Measurements from ENCODE around the gene TP53BP1. TPM values are rescaled to one million over a fixed set of nuclear protein-coding genes. Genes with fewer than 3 reads are reported as not detected.

Gene TP53BP1
- total and polyA plus RNA-seq, 4 donors: 78.8 to 109 (median 88.8) TPM

DNA sequence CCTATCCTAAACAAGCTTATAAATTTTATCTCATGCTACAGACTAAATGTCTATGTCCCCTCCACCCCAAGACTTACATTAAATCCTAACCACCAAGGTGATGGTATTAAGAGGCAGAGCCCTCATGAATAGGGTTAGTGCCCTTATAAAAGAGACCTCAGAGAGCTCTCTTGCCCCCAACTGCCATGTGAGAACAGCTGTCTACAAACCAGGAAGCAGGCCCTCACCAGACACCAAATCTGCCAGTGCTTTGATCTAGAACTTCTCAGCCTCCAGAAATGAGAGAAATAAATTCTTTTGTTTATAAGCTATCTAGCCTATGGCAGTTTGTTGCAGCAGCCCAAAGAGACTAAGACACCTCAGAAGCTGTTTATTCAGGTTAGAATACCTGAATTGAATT is 58.5 kb downstream of the TP53BP1 start:
- Histone ChIP-seq H3K36me3 (ENCODE audit: control insufficient read depth, insufficient read depth, low read length) (peaks cover 29% of the 10 kb centered on the region), H3K9me3 (ENCODE audit: control insufficient read depth, insufficient read depth, low read length) (no peaks in the 10 kb centered on the region), H3K4me3 (ENCODE audit: low read depth, low read length) (no peak overlapping the region), H3K4me1 (ENCODE audit: control insufficient read depth, insufficient read depth, low read length) (no peaks in the 10 kb centered on the region), H3K27me3 (ENCODE audit: control insufficient read depth, insufficient read depth, low read length) (no peaks in the 10 kb centered on the region), H3K27ac (ENCODE audit: low read depth, low read length) (no peak overlapping the region)
- DNase-seq (ENCODE audit: low read depth in 4 of 6, low spot score in 6 of 6): no peak

DNA sequence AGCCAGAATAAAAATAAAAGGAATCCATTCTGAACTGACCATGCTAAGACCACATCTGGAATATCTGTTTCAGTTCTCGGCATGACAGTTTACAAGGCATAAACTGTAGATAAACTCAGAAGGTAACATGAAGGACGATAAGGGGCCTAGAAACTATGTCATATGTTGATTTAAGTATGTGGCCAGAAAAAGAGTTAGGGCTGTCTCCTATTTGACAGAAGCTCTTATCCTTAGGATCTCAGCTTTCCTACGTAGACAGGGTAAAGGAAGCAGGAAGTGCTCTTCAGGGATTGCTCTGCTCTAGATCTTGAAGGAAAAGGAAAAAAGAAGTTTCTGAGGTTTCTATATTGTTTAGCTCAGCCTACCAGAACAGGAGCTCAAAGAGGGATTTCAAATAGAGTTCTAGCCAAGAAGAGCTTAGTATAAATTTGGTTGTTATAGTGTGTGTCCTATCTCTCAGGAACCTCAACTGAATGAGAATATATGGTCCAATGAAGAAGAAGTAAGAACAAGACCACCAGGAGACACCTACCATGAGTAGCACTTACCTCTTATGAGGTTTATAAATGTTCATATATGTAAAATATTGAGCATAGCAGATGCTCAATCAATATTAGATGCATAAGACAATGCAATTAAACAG is 59.2 kb downstream of the TP53BP1 start:
- H3K27ac ChIP-seq (ENCODE audit: low read depth, low read length): no peak overlapping the region
- no peak overlapping the region for H3K4me3 ChIP-seq (ENCODE audit: low read depth, low read length)
- H3K27me3 ChIP-seq (ENCODE audit: control insufficient read depth, insufficient read depth, low read length): no peaks in the 10 kb centered on the region
- H3K9me3 ChIP-seq (ENCODE audit: control insufficient read depth, insufficient read depth, low read length): no peaks in the 10 kb centered on the region
- H3K36me3 ChIP-seq (ENCODE audit: control insufficient read depth, insufficient read depth, low read length): peaks cover 25% of the 10 kb centered on the region
- DNase-seq (ENCODE audit: low read depth in 4 of 6, low spot score in 6 of 6): no peak
- WGBS (ENCODE audit: insufficient coverage): 100% methylated on average over 1 of the region's 3 CpGs
- H3K4me1 ChIP-seq (ENCODE audit: control insufficient read depth, insufficient read depth, low read length): no peaks in the 10 kb centered on the region

DNA sequence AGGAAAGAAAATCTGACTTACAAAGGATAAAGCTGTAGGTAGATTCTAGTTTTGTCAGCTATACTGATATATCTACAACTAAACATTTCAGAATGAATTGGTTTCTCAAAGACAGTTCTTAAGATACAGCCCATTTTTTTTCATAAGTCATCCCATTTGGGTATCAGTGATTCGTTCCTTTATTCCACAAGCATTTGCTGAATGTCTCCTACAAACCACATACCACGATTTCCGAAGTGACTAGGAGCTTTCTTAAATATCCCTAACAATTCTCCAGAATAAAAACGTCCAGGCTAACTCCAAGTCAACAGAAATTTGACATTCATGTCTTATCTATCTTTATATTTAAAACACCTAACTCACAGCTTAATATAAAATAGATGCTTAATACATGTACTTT is 59.8 kb downstream of the TP53BP1 start:
- no peak for DNase-seq (ENCODE audit: low read depth in 4 of 6, low spot score in 6 of 6)
- Histone ChIP-seq H3K27ac (ENCODE audit: low read depth, low read length) (no peak overlapping the region), H3K9me3 (ENCODE audit: control insufficient read depth, insufficient read depth, low read length) (no peaks in the 10 kb centered on the region), H3K4me3 (ENCODE audit: low read depth, low read length) (no peak overlapping the region), H3K36me3 (ENCODE audit: control insufficient read depth, insufficient read depth, low read length) (peaks cover 25% of the 10 kb centered on the region), H3K4me1 (ENCODE audit: control insufficient read depth, insufficient read depth, low read length) (no peaks in the 10 kb centered on the region), H3K27me3 (ENCODE audit: control insufficient read depth, insufficient read depth, low read length) (no peaks in the 10 kb centered on the region)
- 94% methylated on average over 3 of the region's 4 CpGs for WGBS (ENCODE audit: insufficient coverage)

DNA sequence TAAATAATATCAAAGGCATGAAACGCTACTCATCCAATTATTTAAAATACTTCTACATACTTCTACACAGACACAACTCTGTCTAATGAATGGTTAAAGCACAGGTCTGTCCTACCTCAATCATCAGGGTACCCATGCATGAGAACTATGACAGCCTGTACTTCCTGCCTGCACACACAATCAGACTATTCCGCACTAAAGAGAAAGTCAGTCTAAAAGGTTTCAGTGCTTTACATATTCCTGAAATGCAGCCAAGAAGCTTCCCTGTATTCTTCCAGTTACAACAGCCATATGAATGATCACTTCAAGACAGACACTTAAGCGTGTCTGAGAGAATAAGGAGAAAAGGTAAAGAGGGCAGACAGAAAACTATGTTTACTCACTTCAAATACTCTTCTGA is 63.3 kb downstream of the TP53BP1 start:
- WGBS (ENCODE audit: insufficient coverage): 60% methylated on average over 1 of the region's 3 CpGs
- Histone ChIP-seq H3K27ac (ENCODE audit: low read depth, low read length) (no peak overlapping the region), H3K9me3 (ENCODE audit: control insufficient read depth, insufficient read depth, low read length) (no peaks in the 10 kb centered on the region), H3K27me3 (ENCODE audit: control insufficient read depth, insufficient read depth, low read length) (no peaks in the 10 kb centered on the region), H3K36me3 (ENCODE audit: control insufficient read depth, insufficient read depth, low read length) (peaks cover 40% of the 10 kb centered on the region), H3K4me1 (ENCODE audit: control insufficient read depth, insufficient read depth, low read length) (no peaks in the 10 kb centered on the region), H3K4me3 (ENCODE audit: low read depth, low read length) (no peak overlapping the region)
- DNase-seq (ENCODE audit: low read depth in 4 of 6, low spot score in 6 of 6): peak in 1 of 6 donors; percentile 24

DNA sequence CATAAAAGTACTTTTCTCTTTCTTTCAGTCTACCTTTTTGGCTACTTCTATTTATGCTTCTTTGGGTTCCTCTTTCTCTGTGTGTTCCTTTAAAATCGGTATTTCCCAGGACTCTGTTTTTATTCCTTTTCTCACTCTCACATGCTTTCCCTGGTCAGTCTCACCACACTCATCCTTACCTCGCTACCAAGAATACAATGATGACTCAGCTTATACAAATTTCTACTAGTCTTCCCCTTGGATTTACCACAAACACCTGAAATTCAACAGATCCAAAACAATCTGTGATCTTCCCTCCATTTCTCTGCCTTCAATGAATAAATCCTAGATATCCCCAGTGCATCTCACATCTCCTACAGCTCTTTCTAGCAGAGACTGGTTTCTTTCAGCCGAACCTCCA is 69.2 kb downstream of the TP53BP1 start:
- Histone ChIP-seq H3K36me3 (ENCODE audit: control insufficient read depth, insufficient read depth, low read length) (peaks cover 69% of the 10 kb centered on the region), H3K9me3 (ENCODE audit: control insufficient read depth, insufficient read depth, low read length) (no peaks in the 10 kb centered on the region), H3K27ac (ENCODE audit: low read depth, low read length) (no peak overlapping the region), H3K4me1 (ENCODE audit: control insufficient read depth, insufficient read depth, low read length) (no peaks in the 10 kb centered on the region), H3K4me3 (ENCODE audit: low read depth, low read length) (no peak overlapping the region), H3K27me3 (ENCODE audit: control insufficient read depth, insufficient read depth, low read length) (no peaks in the 10 kb centered on the region)
- no peak for DNase-seq (ENCODE audit: low read depth in 4 of 6, low spot score in 6 of 6)
- WGBS (ENCODE audit: insufficient coverage): 94% methylated on average over 3 of the region's 3 CpGs

DNA sequence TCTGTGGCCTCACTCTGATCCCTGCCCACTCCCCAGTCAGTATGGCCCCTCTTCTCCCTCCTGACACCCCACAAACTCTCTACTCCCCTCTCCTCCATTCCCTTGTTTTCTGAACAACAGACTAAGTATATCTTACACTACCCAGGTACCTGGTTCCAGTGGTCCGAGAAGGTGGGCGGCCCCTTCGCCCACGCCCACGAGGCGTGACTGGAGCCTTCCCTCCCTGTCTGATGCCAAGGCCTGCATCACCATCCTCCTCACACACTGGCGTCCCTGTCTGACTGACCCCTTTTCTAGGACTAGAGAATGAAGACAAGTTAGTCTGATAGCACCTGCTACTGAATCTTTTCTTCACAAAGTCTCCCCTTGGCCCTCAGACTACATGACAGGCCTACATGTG is 72.1 kb downstream of the TP53BP1 start:
- Histone ChIP-seq H3K27me3 (ENCODE audit: control insufficient read depth, insufficient read depth, low read length) (no peaks in the 10 kb centered on the region), H3K9me3 (ENCODE audit: control insufficient read depth, insufficient read depth, low read length) (no peaks in the 10 kb centered on the region), H3K4me1 (ENCODE audit: control insufficient read depth, insufficient read depth, low read length) (no peaks in the 10 kb centered on the region), H3K4me3 (ENCODE audit: low read depth, low read length) (no peak overlapping the region), H3K27ac (ENCODE audit: low read depth, low read length) (no peak overlapping the region), H3K36me3 (ENCODE audit: control insufficient read depth, insufficient read depth, low read length) (peaks cover 75% of the 10 kb centered on the region)
- DNase-seq (ENCODE audit: low read depth in 4 of 6, low spot score in 6 of 6): no peak
- 98% methylated on average over 7 of the region's 7 CpGs for WGBS (ENCODE audit: insufficient coverage)

DNA sequence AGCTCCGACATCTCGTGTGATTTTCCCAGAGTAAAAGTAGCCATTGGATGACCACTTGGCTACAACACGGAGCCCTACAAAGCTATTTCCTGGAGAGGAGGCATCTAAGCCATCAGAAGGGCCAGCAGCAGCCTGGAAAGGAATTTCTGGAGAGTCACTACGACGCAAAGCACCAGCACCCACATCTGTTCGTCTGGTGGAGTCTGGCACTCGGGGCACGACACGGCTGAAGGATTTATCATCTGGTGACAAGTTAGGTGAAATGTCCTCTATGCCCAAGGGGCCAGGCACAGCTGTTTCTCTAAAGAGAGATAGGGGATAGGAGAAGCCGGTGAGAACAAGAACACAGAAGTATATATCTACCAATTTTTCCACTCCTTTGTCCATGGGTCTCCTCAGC is 72.5 kb downstream of the TP53BP1 start:
- H3K4me1 ChIP-seq (ENCODE audit: control insufficient read depth, insufficient read depth, low read length): no peaks in the 10 kb centered on the region
- no peak overlapping the region for H3K27ac ChIP-seq (ENCODE audit: low read depth, low read length)
- WGBS (ENCODE audit: insufficient coverage): 80% methylated on average over 9 of the region's 10 CpGs
- H3K36me3 ChIP-seq (ENCODE audit: control insufficient read depth, insufficient read depth, low read length): peaks cover 75% of the 10 kb centered on the region
- no peak overlapping the region for H3K4me3 ChIP-seq (ENCODE audit: low read depth, low read length)
- DNase-seq (ENCODE audit: low read depth in 4 of 6, low spot score in 6 of 6): no peak
- H3K27me3 ChIP-seq (ENCODE audit: control insufficient read depth, insufficient read depth, low read length): no peaks in the 10 kb centered on the region
- no peaks in the 10 kb centered on the region for H3K9me3 ChIP-seq (ENCODE audit: control insufficient read depth, insufficient read depth, low read length)

DNA sequence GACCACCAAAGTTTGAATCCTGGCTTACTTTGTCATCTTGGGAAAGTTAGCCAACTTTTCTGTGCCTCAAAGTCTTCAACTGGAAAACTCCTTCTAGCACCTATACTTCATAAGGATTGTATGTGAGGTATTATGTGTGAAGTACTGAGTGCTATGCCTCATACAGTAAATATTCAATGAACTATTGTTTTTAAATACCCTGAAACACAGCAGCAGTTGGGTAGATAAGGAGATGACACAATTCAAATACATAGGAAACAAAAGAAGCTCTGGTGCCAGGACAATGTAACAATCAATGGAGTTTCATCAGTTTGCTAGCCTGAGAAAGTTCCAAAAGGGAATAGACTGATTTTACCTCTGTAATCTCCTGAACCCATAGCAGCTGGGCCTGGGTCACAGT is 78.8 kb downstream of the TP53BP1 start:
- DNase-seq (ENCODE audit: low read depth in 4 of 6, low spot score in 6 of 6): no peak
- Histone ChIP-seq H3K27ac (ENCODE audit: low read depth, low read length) (no peak overlapping the region), H3K36me3 (ENCODE audit: control insufficient read depth, insufficient read depth, low read length) (peaks cover 69% of the 10 kb centered on the region), H3K4me3 (ENCODE audit: low read depth, low read length) (no peak overlapping the region), H3K9me3 (ENCODE audit: control insufficient read depth, insufficient read depth, low read length) (no peaks in the 10 kb centered on the region), H3K4me1 (ENCODE audit: control insufficient read depth, insufficient read depth, low read length) (no peaks in the 10 kb centered on the region), H3K27me3 (ENCODE audit: control insufficient read depth, insufficient read depth, low read length) (no peaks in the 10 kb centered on the region)

DNA sequence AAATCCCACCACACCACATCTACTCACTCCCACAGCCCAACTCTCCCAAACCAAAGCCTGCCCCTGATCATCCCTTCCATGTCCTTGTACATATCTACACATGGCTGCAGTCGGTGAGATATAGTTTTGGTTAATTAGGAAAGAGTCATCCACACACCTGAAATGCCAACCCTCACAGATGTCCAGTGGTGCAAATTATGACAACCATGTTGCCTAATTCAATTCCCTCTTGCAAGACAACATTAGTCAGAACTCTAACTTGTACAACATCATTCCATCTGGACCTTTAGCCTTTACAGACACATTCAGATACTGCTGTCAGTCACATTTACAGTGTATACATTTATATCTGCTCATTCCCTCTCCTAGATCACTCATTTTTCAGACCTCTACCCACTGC is 80.9 kb downstream of the TP53BP1 start:
- Histone ChIP-seq H3K36me3 (ENCODE audit: control insufficient read depth, insufficient read depth, low read length) (peaks cover 72% of the 10 kb centered on the region), H3K4me1 (ENCODE audit: control insufficient read depth, insufficient read depth, low read length) (no peaks in the 10 kb centered on the region), H3K9me3 (ENCODE audit: control insufficient read depth, insufficient read depth, low read length) (no peaks in the 10 kb centered on the region), H3K4me3 (ENCODE audit: low read depth, low read length) (no peak overlapping the region), H3K27me3 (ENCODE audit: control insufficient read depth, insufficient read depth, low read length) (no peaks in the 10 kb centered on the region), H3K27ac (ENCODE audit: low read depth, low read length) (no peak overlapping the region)
- DNase-seq (ENCODE audit: low read depth in 4 of 6, low spot score in 6 of 6): no peak
- WGBS (ENCODE audit: insufficient coverage): no CpG with 5 or more reads among the region's 1 CpG

DNA sequence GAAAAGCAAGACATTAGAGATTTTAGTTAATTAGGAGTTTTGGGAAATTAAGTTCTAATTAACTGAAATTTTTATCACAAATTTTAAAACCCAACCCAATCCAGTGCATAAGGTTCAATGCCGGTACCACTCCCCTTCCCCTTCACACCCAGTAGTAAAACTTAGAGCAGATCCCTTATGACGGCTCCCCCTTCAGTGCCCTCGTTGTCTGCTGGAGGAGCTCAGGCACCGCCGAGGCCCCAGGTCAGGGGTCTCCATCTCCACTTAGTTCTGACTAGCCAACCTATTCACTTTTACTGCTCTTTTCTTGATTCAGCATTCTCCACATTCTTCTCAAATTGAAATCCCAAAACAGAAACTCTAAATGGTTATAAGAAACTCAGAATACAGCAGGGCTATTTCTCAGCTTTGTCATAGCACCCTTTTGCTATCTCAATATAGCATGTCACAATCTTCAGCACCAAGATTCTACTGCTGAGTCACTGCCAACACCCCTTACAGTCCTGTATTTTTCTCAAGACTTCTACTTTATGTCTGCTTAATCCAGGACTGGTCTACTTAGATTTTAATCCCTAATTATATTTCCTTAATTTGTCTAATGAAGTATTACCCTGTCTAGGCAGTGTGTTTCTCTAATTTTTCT is 82.3 kb downstream of the TP53BP1 start:
- Histone ChIP-seq H3K9me3 (ENCODE audit: control insufficient read depth, insufficient read depth, low read length) (no peaks in the 10 kb centered on the region), H3K36me3 (ENCODE audit: control insufficient read depth, insufficient read depth, low read length) (peaks cover 69% of the 10 kb centered on the region), H3K27me3 (ENCODE audit: control insufficient read depth, insufficient read depth, low read length) (no peaks in the 10 kb centered on the region), H3K4me3 (ENCODE audit: low read depth, low read length) (no peak overlapping the region), H3K4me1 (ENCODE audit: control insufficient read depth, insufficient read depth, low read length) (no peaks in the 10 kb centered on the region), H3K27ac (ENCODE audit: low read depth, low read length) (no peak overlapping the region)
- no peak for DNase-seq (ENCODE audit: low read depth in 4 of 6, low spot score in 6 of 6)
- WGBS (ENCODE audit: insufficient coverage): 63% methylated on average over 5 of the region's 5 CpGs
